Measurements from ENCODE around the gene DOK4.

DOK4 gene

DNA sequence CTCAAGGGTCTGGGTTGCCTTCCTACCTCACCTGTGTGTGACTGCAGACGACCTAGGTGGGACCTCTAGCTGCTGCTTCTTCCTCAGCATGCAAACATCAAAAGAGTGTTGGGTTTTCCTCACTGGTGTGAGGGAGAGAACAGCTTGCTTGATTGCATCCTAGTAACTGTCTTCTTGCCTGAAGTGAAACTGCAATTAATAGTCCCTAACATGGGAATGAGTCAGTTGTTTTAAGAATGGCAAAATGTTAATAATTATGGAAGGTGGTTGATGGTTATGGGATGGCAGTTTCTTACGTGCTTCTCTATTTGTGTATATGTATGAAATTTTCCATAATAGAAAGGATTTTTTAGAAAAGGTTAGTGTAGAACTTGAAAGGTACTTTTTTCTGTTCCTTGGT, 17.9 kb downstream of the DOK4 start:
- DNase-seq (ENCODE audit: low read depth in 1 of 2, low spot score in 1 of 2), result no peak
- H3K4me3 ChIP-seq (replicated peaks; ENCODE audit: insufficient read depth, low read length), result no peak overlapping the region
- H3K27ac ChIP-seq (replicated peaks), result no peak overlapping the region
- TF ChIP-seq, protein P1, sequence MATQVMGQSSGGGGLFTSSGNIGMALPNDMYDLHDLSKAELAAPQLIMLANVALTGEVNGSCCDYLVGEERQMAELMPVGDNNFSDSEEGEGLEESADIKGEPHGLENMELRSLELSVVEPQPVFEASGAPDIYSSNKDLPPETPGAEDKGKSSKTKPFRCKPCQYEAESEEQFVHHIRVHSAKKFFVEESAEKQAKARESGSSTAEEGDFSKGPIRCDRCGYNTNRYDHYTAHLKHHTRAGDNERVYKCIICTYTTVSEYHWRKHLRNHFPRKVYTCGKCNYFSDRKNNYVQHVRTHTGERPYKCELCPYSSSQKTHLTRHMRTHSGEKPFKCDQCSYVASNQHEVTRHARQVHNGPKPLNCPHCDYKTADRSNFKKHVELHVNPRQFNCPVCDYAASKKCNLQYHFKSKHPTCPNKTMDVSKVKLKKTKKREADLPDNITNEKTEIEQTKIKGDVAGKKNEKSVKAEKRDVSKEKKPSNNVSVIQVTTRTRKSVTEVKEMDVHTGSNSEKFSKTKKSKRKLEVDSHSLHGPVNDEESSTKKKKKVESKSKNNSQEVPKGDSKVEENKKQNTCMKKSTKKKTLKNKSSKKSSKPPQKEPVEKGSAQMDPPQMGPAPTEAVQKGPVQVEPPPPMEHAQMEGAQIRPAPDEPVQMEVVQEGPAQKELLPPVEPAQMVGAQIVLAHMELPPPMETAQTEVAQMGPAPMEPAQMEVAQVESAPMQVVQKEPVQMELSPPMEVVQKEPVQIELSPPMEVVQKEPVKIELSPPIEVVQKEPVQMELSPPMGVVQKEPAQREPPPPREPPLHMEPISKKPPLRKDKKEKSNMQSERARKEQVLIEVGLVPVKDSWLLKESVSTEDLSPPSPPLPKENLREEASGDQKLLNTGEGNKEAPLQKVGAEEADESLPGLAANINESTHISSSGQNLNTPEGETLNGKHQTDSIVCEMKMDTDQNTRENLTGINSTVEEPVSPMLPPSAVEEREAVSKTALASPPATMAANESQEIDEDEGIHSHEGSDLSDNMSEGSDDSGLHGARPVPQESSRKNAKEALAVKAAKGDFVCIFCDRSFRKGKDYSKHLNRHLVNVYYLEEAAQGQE (IDR thresholded peaks at IDR 0.05; ENCODE audit: insufficient replicate concordance, low read depth), result no peak
- no peak for TF ChIP-seq GABPA (IDR thresholded peaks at IDR 0.05; ENCODE audit: low read depth)
- no peak for TF ChIP-seq SPI1 (IDR thresholded peaks at IDR 0.05; ENCODE audit: borderline replicate concordance, low read depth)
- TF ChIP-seq POLR2AphosphoS5 (IDR thresholded peaks at IDR 0.05; ENCODE audit: low read depth), result no peak
- TF ChIP-seq, protein P2, sequence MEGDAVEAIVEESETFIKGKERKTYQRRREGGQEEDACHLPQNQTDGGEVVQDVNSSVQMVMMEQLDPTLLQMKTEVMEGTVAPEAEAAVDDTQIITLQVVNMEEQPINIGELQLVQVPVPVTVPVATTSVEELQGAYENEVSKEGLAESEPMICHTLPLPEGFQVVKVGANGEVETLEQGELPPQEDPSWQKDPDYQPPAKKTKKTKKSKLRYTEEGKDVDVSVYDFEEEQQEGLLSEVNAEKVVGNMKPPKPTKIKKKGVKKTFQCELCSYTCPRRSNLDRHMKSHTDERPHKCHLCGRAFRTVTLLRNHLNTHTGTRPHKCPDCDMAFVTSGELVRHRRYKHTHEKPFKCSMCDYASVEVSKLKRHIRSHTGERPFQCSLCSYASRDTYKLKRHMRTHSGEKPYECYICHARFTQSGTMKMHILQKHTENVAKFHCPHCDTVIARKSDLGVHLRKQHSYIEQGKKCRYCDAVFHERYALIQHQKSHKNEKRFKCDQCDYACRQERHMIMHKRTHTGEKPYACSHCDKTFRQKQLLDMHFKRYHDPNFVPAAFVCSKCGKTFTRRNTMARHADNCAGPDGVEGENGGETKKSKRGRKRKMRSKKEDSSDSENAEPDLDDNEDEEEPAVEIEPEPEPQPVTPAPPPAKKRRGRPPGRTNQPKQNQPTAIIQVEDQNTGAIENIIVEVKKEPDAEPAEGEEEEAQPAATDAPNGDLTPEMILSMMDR (IDR thresholded peaks at IDR 0.05; ENCODE audit: insufficient read depth, low read length), result no peak
- no peaks in the 10 kb centered on the region for H3K27me3 ChIP-seq (ENCODE audit: insufficient read depth, poor library complexity, severe bottlenecking)

DNA sequence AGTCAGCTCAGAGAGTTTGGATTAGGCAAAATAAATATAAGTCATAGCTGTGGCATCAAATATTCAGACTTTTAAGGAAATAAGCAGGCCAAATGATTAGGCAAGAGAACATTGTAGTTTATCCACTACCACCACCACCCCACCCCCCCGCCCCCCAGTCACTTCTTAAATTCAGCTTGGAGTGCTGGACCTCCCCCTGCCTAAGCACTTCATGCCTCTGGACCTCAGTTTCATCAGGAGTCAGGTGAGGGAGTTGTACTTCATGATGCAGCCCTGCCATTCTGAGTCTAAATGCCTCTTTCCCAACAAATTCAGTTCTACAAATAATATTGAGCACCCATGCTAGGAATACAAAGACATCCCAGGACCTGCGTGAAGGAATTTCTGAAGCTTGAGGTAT, 21.8 kb downstream of the DOK4 start:
- Histone ChIP-seq H3K4me3 (replicated peaks; ENCODE audit: insufficient read depth, low read length) (no peak overlapping the region), H3K27ac (replicated peaks) (no peak overlapping the region), H3K27me3 (ENCODE audit: insufficient read depth, poor library complexity, severe bottlenecking) (no peaks in the 10 kb centered on the region)
- no peak for DNase-seq (ENCODE audit: low read depth in 1 of 2, low spot score in 1 of 2)
- TF ChIP-seq, protein P2 (IDR thresholded peaks at IDR 0.05; ENCODE audit: insufficient read depth, low read length), result no peak
- TF ChIP-seq SPI1 (IDR thresholded peaks at IDR 0.05; ENCODE audit: borderline replicate concordance, low read depth) (no peak), GABPA (IDR thresholded peaks at IDR 0.05; ENCODE audit: low read depth) (no peak), POLR2AphosphoS5 (IDR thresholded peaks at IDR 0.05; ENCODE audit: low read depth) (no peak)
- TF ChIP-seq, protein P1 (IDR thresholded peaks at IDR 0.05; ENCODE audit: insufficient replicate concordance, low read depth), result no peak

DNA sequence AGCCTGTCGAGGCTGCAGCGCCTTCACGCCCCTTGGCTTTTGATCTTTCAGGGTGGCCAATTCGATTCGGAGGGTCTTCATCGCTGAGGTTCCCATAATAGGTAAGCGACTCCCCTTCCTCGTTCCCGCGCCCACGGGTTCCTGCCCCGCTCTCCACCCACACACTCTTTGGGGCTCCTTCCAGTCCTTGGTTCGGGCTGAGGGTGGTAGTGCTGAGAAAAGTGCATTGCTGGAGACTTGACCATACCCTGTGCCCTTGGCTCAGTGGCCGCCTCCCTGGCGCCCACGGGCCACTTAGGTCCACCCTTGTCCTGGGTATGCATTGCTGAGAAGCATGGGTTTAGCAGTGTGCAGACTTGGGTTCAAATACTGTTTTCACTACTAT, 23.3 kb downstream of the DOK4 start:
- TF ChIP-seq GABPA (IDR thresholded peaks at IDR 0.05; ENCODE audit: low read depth) (no peak), POLR2AphosphoS5 (IDR thresholded peaks at IDR 0.05; ENCODE audit: low read depth) (no peak), SPI1 (IDR thresholded peaks at IDR 0.05; ENCODE audit: borderline replicate concordance, low read depth) (no peak)
- TF ChIP-seq, protein P1 (IDR thresholded peaks at IDR 0.05; ENCODE audit: insufficient replicate concordance, low read depth), result no peak
- TF ChIP-seq, protein P2 (IDR thresholded peaks at IDR 0.05; ENCODE audit: insufficient read depth, low read length), result no peak
- Histone ChIP-seq H3K27ac (replicated peaks) (peak overlapping the region; percentile 66), H3K27me3 (ENCODE audit: insufficient read depth, poor library complexity, severe bottlenecking) (no peaks in the 10 kb centered on the region), H3K4me3 (replicated peaks; ENCODE audit: insufficient read depth, low read length) (peak overlapping the region; percentile 78)
- DNase-seq (ENCODE audit: low read depth in 1 of 2, low spot score in 1 of 2), result no peak
